ENCODE results near the gene ZNF837. TPM values are rescaled to one million over a fixed set of nuclear protein-coding genes. Genes with fewer than 3 reads are reported as not detected.

ZNF837 gene
- total RNA-seq, 2 experiments from 2014 or later: 0.98 to 1.2 TPM

DNA sequence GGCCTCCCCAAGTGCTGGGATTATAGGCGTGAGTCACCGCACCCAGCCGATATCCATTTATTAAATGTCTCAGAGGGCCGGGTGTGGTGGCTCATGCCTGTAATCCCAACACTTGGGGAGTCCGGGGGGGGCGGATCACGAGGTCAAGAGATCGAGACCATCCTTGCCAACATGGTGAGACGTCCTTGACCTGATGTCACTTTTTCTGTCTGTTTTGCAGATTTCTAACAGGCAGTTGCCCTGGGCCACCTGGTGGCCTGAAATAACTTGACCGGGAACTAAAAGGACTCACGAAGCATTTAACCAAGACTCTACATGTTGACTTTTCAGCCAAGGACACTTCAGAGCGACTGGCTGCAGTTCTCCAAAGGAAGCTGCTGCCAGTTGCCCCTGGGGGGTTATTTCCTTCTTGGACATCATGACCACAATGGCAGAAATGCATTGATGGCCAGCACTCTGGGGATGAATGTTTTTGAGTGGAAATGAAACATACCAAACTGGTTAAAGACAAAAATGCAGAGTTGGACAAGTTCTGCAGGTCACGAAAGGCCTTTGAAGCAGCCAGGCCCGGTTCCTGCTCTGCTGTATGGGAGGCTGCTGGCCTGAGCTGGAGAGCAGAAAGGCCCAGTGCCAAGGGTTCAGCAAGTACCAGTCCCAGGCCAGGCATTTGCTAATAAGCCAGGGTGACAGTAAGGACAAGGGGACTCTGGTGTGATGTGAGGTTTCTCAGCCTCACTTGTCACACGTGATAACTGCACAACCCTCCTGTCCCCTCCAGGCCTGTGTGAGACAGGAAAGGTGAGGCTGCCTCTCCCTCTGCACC, 8.3 kb downstream of the ZNF837 start:
- no peaks in the 10 kb centered on the region for H3K36me3 Mint-ChIP-seq
- DNase-seq (no peak), ATAC-seq (no peak)
- H3K27me3 Mint-ChIP-seq: no peaks in the 10 kb centered on the region
- no peak overlapping the region for H3K27ac Mint-ChIP-seq
- H3K9me3 Mint-ChIP-seq (ENCODE audit: low read depth): no peaks in the 10 kb centered on the region
- no peak overlapping the region for H3K4me3 Mint-ChIP-seq
- H3K4me1 Mint-ChIP-seq: no peaks in the 10 kb centered on the region
- CTCF ChIA-PET: interaction anchor here (1.2 kb wide), 1 partner anchor 24 kb away, joined by 3 read pairs; no protein-coding TSS in a partner anchor

DNA sequence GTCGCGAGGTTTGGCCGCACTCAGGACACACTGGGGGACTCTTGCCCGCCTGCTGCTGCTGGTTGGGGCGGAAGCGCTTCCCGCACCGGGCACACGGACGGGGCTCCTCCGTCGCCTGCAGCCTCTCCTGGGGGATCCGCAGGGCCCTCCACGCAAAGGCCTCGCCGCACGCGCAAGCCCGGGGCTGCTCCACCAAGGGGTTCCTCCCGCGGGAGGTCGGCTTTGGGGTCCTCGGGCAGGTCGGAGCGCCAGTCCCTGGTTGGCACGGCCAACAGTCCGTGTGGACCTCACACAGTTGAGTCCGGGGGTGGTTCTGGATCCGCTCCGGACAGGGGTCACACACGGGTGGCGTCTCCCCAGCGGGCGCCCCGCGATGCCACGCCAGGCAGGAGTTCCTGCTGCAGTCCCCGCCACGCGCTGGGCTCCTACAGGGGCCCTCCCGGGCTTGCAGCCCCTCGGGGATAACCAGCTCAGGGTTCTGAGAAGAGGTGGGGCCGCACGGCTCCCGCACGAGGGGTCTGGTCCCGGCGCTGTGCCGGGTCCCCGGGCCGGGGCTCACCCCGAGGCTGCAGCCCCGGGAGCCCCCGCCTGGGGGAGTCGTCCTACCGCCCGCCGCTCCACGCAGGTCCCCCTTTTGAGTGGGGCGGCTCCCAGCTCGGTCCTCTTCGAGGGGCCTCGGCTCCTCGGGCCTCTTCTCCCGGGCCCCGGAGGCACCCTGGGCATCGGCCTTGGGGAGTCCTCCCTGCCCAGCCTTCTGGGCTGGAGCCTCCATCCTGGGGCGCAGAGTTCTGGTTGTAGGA, 12.1 kb downstream of the ZNF837 start:
- ATAC-seq (no peak), DNase-seq (no peak)
- H3K4me1 Mint-ChIP-seq: peaks cover 4% of the 10 kb centered on the region
- H3K9me3 Mint-ChIP-seq (ENCODE audit: low read depth): no peaks in the 10 kb centered on the region
- CTCF ChIA-PET: no interaction called here
- H3K27me3 Mint-ChIP-seq: no peaks in the 10 kb centered on the region
- no peak overlapping the region for H3K27ac Mint-ChIP-seq
- H3K36me3 Mint-ChIP-seq: no peaks in the 10 kb centered on the region
- no peak overlapping the region for H3K4me3 Mint-ChIP-seq

DNA sequence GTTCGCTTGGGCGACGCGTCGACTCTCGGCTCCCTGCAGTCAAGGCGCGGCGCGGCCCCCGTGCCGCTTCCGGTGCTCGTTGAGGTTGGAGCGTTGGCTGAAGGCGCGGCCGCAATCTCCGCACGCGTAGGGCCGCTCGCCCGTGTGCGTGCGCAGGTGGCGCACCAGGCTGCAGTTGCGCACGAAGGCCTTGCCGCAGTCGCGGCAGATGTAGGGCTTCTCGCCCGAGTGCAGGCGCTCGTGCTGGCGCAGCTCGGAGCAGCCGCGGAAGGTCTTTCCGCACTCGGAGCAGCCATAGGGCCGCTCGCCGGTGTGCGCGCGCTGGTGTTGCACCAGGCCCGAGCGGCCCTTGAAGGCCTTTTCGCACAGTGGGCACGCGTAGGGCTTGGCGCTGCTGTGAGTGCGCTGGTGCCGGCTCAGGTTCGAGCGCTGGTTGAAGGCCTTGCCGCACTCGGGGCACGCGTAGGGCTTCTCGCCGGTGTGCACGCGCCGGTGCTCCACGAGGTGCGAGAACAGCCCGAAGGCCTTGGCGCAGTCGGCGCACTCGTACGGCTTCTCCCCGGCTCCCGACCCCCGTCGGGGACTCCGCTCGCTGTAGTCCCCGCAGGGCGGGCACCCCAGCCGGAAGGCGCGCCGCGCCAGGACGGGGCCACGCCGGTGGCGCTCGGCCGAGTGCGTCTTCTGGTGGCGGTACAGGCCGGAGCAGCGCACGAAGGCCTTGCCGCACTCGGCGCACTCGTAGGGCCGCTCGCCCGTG, 13.0 kb downstream of the ZNF837 start:
- CTCF ChIA-PET: no interaction called here
- Mint-ChIP-seq H3K4me1 (peaks cover 5% of the 10 kb centered on the region), H3K36me3 (no peaks in the 10 kb centered on the region), H3K27me3 (no peaks in the 10 kb centered on the region), H3K9me3 (ENCODE audit: low read depth) (no peaks in the 10 kb centered on the region), H3K4me3 (no peak overlapping the region), H3K27ac (no peak overlapping the region)
- DNase-seq (no peak), ATAC-seq (no peak)

DNA sequence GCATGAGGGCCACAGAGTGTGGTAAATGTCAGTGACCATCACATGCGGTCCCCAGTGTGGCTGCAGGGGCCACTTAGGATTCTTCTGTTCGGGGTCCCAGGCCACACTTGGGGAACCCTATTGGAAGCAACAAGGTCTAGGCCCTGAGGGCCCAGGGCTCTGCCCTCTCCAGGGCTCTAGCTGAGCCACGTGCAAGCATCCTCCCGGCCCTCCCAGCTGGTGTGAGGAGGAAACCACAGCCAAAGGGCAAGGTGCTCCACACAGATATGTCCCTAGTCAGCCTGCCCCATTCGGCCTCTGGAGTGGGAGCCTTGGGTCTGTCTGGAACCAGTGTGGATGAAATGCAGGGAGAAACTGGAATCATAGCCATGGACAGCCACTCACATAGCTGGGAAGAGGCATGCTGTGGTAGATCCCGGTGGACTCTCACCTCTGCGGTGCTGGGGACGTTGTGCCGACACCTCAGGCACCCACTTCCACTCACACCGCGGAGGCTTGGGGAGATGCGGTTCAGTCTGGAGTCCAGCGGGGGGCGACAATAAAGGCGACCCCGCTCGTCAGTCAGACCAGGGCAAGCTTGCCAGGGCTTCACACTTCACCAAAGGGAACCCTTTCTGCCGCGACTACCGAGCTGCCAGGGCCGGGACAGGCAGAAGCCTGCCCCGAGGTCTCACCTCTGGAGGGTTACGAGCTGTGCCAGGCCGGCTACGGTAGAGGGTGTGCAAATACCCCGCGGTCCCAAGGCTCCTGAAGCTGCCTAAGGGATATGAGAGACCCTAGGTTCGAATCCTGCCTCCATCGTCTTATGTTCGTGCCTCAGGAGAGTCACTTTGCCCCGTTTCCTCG, 14.0 kb downstream of the ZNF837 start:
- no peak overlapping the region for H3K4me3 Mint-ChIP-seq
- CTCF ChIA-PET: no interaction called here
- H3K4me1 Mint-ChIP-seq: peaks cover 11% of the 10 kb centered on the region
- DNase-seq (no peak), ATAC-seq (no peak)
- H3K27ac Mint-ChIP-seq: no peak overlapping the region
- H3K9me3 Mint-ChIP-seq (ENCODE audit: low read depth): no peaks in the 10 kb centered on the region
- no peaks in the 10 kb centered on the region for H3K36me3 Mint-ChIP-seq
- no peaks in the 10 kb centered on the region for H3K27me3 Mint-ChIP-seq

DNA sequence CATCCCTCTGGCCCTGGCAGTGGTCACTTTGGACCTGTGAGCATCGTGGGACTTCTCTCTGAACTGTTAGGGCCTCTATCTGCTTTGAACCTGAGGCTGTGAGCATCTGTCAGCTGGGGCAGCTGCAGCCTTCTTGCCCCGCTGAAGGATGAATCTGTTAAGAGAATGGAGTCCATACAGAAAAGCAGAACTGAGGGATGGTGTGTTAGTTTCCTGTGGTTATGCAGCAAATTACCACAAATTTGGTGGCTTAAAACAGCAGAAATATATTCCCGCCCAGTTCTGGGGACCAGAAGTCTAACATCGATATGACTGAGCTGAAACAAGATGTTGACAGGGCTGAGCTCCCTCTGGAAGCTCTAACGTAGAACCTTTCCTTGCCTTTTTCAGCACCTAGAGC, 16.7 kb downstream of the ZNF837 start:
- Mint-ChIP-seq H3K9me3 (ENCODE audit: low read depth) (no peaks in the 10 kb centered on the region), H3K27me3 (no peaks in the 10 kb centered on the region), H3K4me3 (no peak overlapping the region), H3K36me3 (no peaks in the 10 kb centered on the region), H3K27ac (no peak overlapping the region), H3K4me1 (peaks cover 18% of the 10 kb centered on the region)
- DNase-seq (no peak), ATAC-seq (no peak)
- CTCF ChIA-PET: interaction anchor here (1.2 to 2.0 kb wide), 2 partner anchors 150 to 156 kb away, joined by 4 to 5 read pairs; partner anchors contain the start of gene ZBTB45

DNA sequence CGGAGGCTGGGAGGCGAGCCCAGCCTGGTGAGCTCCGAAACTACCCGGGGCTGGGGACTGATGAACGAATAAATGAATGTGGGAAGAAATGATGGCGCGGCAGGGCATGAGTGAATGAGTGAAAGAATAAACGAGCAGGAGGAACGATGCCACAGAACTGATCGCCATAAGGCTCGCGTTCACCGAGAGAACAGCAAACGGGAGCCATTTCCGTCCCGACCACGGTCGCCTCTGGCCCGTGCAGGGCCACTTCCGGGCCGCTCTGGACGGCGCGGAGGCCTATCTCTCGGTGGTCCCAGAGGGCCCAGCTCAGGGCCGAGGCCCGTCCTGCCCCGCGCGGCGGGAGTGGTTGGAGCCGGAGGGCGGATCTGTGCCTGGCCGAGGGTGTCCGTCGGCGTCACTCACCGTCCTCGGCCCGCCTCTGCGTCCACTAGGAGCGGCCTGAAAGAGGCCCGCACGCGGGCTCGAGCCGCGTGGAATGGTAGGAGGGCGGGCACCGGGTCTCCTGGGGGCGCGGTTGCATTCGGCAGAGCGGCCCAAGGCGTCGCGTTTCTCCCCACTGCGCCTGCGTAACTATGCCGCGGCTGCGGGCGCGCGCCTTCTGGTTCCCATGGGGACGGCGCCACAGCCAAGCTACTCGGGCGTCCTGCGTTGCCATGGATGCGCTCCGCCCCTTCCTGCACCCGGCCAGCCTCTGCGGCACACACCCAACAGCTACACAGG, 18.4 kb downstream of the ZNF837 start, which contains the start of gene ZNF497:
Gene ZNF497 (minus strand): TSS at position 480 of the 723 bp plus-strand sequence. CDS start 5,116 bp downstream, outside the sequence.
- peak; percentile 91 for ATAC-seq
- peak; percentile 98 for DNase-seq
- no peaks in the 10 kb centered on the region for H3K9me3 Mint-ChIP-seq (ENCODE audit: low read depth)
- H3K36me3 Mint-ChIP-seq: no peaks in the 10 kb centered on the region
- H3K27me3 Mint-ChIP-seq: no peaks in the 10 kb centered on the region
- CTCF ChIA-PET: interaction anchor here (0.8 to 2.4 kb wide), 10 partner anchors 13 to 179 kb away, joined by 3 to 16 read pairs (median 6); partner anchors contain the start of genes ZBTB45, ZNF274, ZNF544 and ZNF584
- peak within 1 kb of the TSS; percentile 95 for H3K4me3 Mint-ChIP-seq
- peaks cover 18% of the 10 kb centered on the region for H3K4me1 Mint-ChIP-seq
- H3K27ac Mint-ChIP-seq: peak within 1 kb of the TSS; percentile 90

DNA sequence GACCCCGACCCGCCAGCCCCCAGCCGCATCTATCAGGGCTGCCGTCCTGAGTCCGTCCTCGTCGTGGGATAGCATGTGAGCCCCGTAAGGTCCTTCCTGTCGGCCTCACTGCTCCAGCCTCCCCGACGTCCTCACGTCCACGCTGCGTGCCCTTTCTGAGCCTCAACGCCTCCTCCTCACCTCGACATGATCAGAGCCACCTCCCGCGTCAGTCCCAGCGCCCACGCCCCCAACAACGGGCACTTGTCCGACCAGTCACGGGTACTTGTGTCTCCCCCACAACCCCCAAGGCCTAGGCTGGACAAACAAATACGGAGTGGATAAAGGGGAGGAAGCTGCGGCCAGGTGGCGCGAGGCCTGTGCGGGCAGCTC, 18.9 kb downstream of the ZNF837 start:
- peak; percentile 16 for ATAC-seq
- Mint-ChIP-seq H3K9me3 (ENCODE audit: low read depth) (no peaks in the 10 kb centered on the region), H3K27ac (peak overlapping the region; percentile 90), H3K36me3 (no peaks in the 10 kb centered on the region), H3K4me1 (peaks cover 20% of the 10 kb centered on the region), H3K4me3 (peak overlapping the region; percentile 95), H3K27me3 (no peaks in the 10 kb centered on the region)
- CTCF ChIA-PET: interaction anchor here (1.3 to 2.4 kb wide), 7 partner anchors 14 to 178 kb away, joined by 4 to 16 read pairs (median 7); partner anchors contain the start of genes ZBTB45, ZNF274, ZNF584 and ZSCAN22
- peak; percentile 70 for DNase-seq

DNA sequence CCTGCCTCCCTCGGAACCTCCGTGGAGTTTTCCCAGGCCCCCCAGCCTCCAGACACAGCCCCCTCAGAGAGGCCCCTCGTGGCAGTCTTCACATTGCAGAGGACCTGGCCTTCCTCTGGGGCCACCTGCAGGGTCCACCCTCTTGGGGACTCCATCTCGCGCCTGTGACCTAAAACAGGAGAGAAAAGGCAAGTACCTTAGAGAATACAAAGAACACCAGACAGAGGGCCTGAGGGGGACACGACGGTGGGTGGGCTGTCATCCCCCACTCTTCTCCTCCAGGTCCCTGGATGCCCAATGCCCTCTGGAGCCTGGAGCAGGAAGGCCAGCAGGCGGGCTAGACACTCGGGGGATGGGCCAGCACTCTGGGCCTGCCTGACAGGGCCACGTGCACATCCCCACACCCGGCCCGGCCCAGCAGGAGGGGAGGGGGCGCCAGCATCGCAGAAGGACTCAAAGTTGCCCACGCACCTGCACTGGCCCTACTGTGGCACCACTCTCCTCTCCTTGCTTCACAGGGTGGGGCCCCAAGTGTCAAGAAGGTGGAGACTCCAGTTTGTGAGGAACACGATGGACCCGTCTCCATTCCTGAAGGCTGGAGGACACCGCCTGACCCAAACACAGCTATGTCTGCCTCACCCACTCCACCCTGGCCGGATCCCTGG, 23.2 kb downstream of the ZNF837 start:
- H3K4me1 Mint-ChIP-seq: peaks cover 39% of the 10 kb centered on the region
- ATAC-seq: no peak
- no peak for DNase-seq
- no peaks in the 10 kb centered on the region for H3K9me3 Mint-ChIP-seq (ENCODE audit: low read depth)
- no peaks in the 10 kb centered on the region for H3K36me3 Mint-ChIP-seq
- no peaks in the 10 kb centered on the region for H3K27me3 Mint-ChIP-seq
- no peak overlapping the region for H3K27ac Mint-ChIP-seq
- CTCF ChIA-PET: interaction anchor here (1.1 kb wide), 1 partner anchor 156 kb away, joined by 3 read pairs; no protein-coding TSS in a partner anchor
- no peak overlapping the region for H3K4me3 Mint-ChIP-seq

DNA sequence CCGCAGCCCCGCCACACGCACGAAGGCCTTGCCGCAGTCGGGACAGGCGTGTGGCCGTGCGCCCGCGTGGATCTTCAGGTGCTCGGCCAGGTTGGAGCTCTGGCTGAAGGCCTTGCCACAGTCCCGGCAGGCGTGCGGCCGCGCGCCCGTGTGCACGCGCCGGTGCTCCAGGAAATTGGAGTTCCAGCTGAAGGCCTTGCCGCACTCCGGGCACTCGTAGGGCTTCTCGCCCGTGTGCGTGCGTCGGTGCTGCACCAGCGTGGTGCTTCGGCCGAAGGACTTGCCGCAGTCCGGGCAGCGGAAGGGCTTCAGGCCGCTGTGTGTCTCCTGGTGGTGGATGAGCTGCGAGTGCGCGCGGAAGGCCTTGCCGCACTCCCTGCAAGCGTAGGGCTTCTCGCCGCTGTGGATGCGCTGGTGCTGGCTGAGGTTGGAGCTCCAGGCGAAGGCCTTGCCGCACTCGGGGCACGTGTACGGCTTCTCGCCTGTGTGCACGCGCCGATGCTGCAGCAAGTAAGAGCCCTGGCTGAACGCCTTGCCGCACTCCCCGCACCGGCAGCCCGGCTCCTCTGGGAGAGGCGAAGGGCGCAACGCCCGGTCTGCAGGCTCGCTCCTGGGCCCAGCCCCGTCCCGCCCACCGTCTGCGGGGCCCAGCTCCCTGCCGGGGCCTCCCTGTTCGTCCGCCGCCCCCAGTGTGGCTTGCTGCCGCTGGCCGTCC, 23.9 kb downstream of the ZNF837 start:
- Mint-ChIP-seq H3K27ac (peak overlapping the region; percentile 56), H3K4me1 (peaks cover 36% of the 10 kb centered on the region), H3K4me3 (peak overlapping the region; percentile 53), H3K36me3 (peaks cover under 1% of the 10 kb centered on the region), H3K27me3 (no peaks in the 10 kb centered on the region), H3K9me3 (ENCODE audit: low read depth) (no peaks in the 10 kb centered on the region)
- ATAC-seq (no peak), DNase-seq (no peak)
- CTCF ChIA-PET: interaction anchor here (0.9 to 1.1 kb wide), 2 partner anchors 128 to 157 kb away, joined by 3 read pairs; partner anchors contain the start of gene ZNF544

DNA sequence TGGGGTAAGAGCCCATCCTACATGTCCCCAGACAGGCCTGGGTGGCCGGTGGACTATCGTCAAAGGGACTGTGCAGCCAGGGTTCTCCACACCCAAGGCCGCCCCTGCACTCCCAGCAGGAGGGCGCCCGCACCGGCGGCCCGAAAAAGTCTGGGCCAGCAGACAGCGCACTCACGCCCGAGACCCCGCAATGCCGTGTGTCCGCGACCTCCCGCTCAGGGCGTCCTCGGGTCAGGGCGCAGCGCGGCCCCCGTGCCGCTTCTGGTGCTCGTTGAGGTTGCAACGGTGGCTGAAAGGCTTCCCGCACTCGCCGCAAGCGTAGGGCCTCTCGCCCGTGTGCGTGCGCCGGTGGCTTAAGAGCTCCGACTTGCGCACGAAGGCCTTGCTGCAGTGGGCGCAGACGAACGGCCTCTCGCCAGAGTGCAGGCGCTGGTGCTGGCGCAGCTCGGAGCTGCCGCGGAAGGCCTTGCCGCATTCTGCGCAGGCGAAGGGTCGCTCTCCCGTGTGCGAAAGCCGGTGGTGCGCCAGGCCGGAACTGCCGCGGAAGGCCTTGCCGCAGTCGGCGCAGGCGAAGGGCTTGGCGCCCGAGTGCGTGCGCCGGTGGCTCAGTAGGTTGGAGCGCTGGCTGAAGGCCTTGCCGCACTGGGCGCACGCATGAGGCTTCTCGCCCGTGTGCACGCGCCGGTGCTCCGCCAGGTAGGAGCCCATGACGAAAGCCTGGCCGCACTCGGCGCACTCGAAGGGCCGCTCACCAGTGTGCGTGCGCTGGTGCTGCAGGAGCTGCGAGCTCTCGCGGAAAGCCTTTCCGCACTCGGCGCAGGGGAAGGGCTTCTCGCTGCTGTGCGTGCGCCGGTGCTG, 24.7 kb downstream of the ZNF837 start:
- Mint-ChIP-seq H3K27me3 (no peaks in the 10 kb centered on the region), H3K36me3 (peaks cover 4% of the 10 kb centered on the region), H3K27ac (peak overlapping the region; percentile 56), H3K9me3 (ENCODE audit: low read depth) (no peaks in the 10 kb centered on the region), H3K4me3 (peak overlapping the region; percentile 53), H3K4me1 (peaks cover 30% of the 10 kb centered on the region)
- DNase-seq: peak; percentile 71
- CTCF ChIA-PET: interaction anchor here (0.9 to 1.1 kb wide), 2 partner anchors 128 to 158 kb away, joined by 3 read pairs; partner anchors contain the start of gene ZNF544
- ATAC-seq: peak; percentile 76
